HepG2 (cell line): ENCODE data around the gene PRKAR2A. TPM values are rescaled to one million over a fixed set of nuclear protein-coding genes. Genes with fewer than 3 reads are reported as not detected.

ENCODE experiments used
- ERF ChIP-seq: IDR thresholded peaks from 2 replicates; pipeline ENCODE4 v1.6.1; 2018; ENCODE audit warnings: missing biosample characterization, missing genetic modification reagents
- FOXJ3 ChIP-seq: sonication (generic); formaldehyde crosslinking; IDR thresholded peaks from 2 replicates; pipeline ENCODE4 v1.4.0; 2020; ENCODE audit warnings: missing genetic modification reagents, mild to moderate bottlenecking, borderline replicate concordance
- FOXK1 ChIP-seq: sonication (generic); formaldehyde crosslinking; IDR thresholded peaks from 2 replicates; pipeline ENCODE4 v1.4.0; 2020; ENCODE audit warnings: low read depth, missing genetic modification reagents, borderline replicate concordance
- HNRNPUL1 ChIP-seq: fragments of 200-400 bp; formaldehyde crosslinking; IDR thresholded peaks from 2 replicates; pipeline ENCODE4 v1.6.1; 2017; ENCODE audit warnings: low read depth, mild to moderate bottlenecking, low read length, moderate library complexity
- MAZ ChIP-seq, 2 experiments: sonication (generic) in 1 of 2; formaldehyde crosslinking in 1 of 2; IDR thresholded peaks; 2 replicates each; pipeline versions ENCODE4 v1.5.0 to v1.6.1; 2012 to 2020; ENCODE audit warnings: low read depth in 2 of 2, mild to moderate bottlenecking in 2 of 2, borderline replicate concordance in 1 of 2, improper control_type of control experiment in 1 of 2, low read length in 1 of 2, missing genetic modification reagents in 1 of 2, moderate library complexity in 1 of 2
- MTA1 ChIP-seq: sonication (generic); formaldehyde crosslinking; IDR thresholded peaks from 2 replicates; pipeline ENCODE4 v1.4.0; 2020; ENCODE audit warnings: missing genetic modification reagents, mild to moderate bottlenecking, borderline replicate concordance
- NFATC3 ChIP-seq: sonication (generic); formaldehyde crosslinking; IDR thresholded peaks from 2 replicates; pipeline ENCODE4 v1.5.1; 2020; ENCODE audit warnings: mild to moderate bottlenecking, missing genetic modification reagents
- SOX13 ChIP-seq, 3 experiments: fragments of 450-650 bp in 1 of 3; sonication (generic) in 1 of 3; formaldehyde crosslinking in 1 of 3; IDR thresholded peaks in 2 of 3; conservative IDR thresholded peaks in 1 of 3; 2 replicates each; pipeline versions ENCODE4 v1.5.0 to v1.6.1; 2016 to 2020; ENCODE audit warnings: antibody characterized with exemption in 1 of 3, mild to moderate bottlenecking in 1 of 3, missing compliant biosample characterization in 1 of 3, missing genetic modification reagents in 1 of 3, moderate library complexity in 1 of 3
- SP4 ChIP-seq: sonication (generic); formaldehyde crosslinking; IDR thresholded peaks from 2 replicates; pipeline ENCODE4 v1.8.1; 2023; ENCODE audit warnings: mild to moderate bottlenecking, missing genetic modification reagents
- TARDBP ChIP-seq: sonication (generic); formaldehyde crosslinking; IDR thresholded peaks from 2 replicates; pipeline ENCODE4 v1.8.0; 2022; ENCODE audit warnings: mild to moderate bottlenecking, missing genetic modification reagents
- TGIF2 ChIP-seq: IDR thresholded peaks from 2 replicates; pipeline ENCODE4 v1.6.1; 2016; ENCODE audit warnings: control low read depth, missing compliant biosample characterization
- ZKSCAN8 ChIP-seq: IDR thresholded peaks from 2 replicates; pipeline ENCODE4 v1.6.1; 2016; ENCODE audit warnings: borderline replicate concordance, missing genetic modification reagents, missing compliant biosample characterization
- ZNF142 ChIP-seq: sonication (generic); formaldehyde crosslinking; IDR thresholded peaks from 2 replicates; pipeline ENCODE4 v1.4.0; 2020; ENCODE audit warnings: missing genetic modification reagents
- ZNF230 ChIP-seq: sonication (generic); formaldehyde crosslinking; IDR thresholded peaks from 2 replicates; pipeline ENCODE4 v1.4.0; 2020; ENCODE audit warnings: mild to moderate bottlenecking, missing genetic modification reagents
- ZNF260 ChIP-seq: sonication (generic); formaldehyde crosslinking; IDR thresholded peaks from 2 replicates; pipeline ENCODE4 v1.4.0; 2020; ENCODE audit warnings: missing genetic modification reagents, low read depth, mild to moderate bottlenecking, borderline replicate concordance
- ZNF460 ChIP-seq: sonication (generic); formaldehyde crosslinking; IDR thresholded peaks from 2 replicates; pipeline ENCODE4 v1.5.1; 2020; ENCODE audit warnings: missing genetic modification reagents, mild to moderate bottlenecking, borderline replicate concordance
- ZNF503 ChIP-seq: sonication (generic); formaldehyde crosslinking; IDR thresholded peaks from 2 replicates; pipeline ENCODE4 v1.4.0; 2020; ENCODE audit warnings: missing genetic modification reagents
- ZNF7 ChIP-seq: IDR thresholded peaks from 2 replicates; pipeline ENCODE4 v1.6.1; 2016; ENCODE audit warnings: missing biosample characterization, missing genetic modification reagents
- ZNF891 ChIP-seq: sonication (generic); formaldehyde crosslinking; IDR thresholded peaks from 2 replicates; pipeline ENCODE4 v1.5.0; 2020; ENCODE audit warnings: mild to moderate bottlenecking, missing genetic modification reagents
- polyA plus RNA-seq, 8 experiments: library from polyadenylated mRNA; depleted of rRNA in 3 of 8; stranded (reverse) in 7 of 8; unstranded in 1 of 8; fragments of >200 nt; fragmentation: Illumina TruSeq in 4 of 8; extraction: Trizol in 4 of 8; gene quantifications; 2 replicates each; pipeline versions ENCODE4 v1.2.1 to v1.2.3, GENCODE V29; 2011 to 2016; ENCODE audit warnings: low read depth in 4 of 8, missing spikeins in 1 of 8, mixed read lengths in 1 of 8; ENCODE audit not compliant: insufficient read depth in 1 of 8
- total RNA-seq, 5 experiments: library from RNA; depleted of rRNA; stranded (reverse); fragments of >200 nt; fragmentation: Illumina TruSeq; extraction: Trizol; gene quantifications; 2 replicates each; pipeline ENCODE4 v1.2.3, GENCODE V29; 2016; ENCODE audit warnings: low read depth in 1 of 5

Gene PRKAR2A
- total and polyA plus RNA-seq, 2 of the 13 experiments (the other 11 are each of a cell fraction or from before 2014, with no cell fraction given): 11.8 to 29.2 TPM

GRCh38 chr3:48847504-48848423 is at the start of gene PRKAR2A (continued):
- TF ChIP-seq ZNF142 (CRISPR knock-in tag) (peak; percentile 88), TARDBP (peak; percentile 62), ZNF230 (no peak), SP4 (peak; percentile 45), ZNF260 (CRISPR knock-in tag) (no peak), ZNF891 (CRISPR knock-in tag) (0 out of 2 replicates have a peak, but pooled peaks have one; percentile 12), ZNF7 (no peak), SOX13 (IDR thresholded peaks at IDR 0.05) (no peak), SOX13 (CRISPR knock-in tag; conservative IDR thresholded peaks at IDR 0.05 in 1 of 2, IDR thresholded peaks at IDR 0.05 in 1 of 2) (no peak), TGIF2 (CRISPR knock-in tag) (peak; percentile 57; the same call in 1 of the 2 replicates), MTA1 (CRISPR knock-in tag) (no peak), FOXJ3 (CRISPR knock-in tag) (no peak), NFATC3 (CRISPR knock-in tag) (no peak), ERF (CRISPR knock-in tag) (no peak), HNRNPUL1 (no peak), ZNF460 (CRISPR knock-in tag) (no peak), ZKSCAN8 (CRISPR knock-in tag) (no peak), MAZ (IDR thresholded peaks at IDR 0.05; ENCODE audit: borderline replicate concordance, low read depth, low read length) (peak; percentile 25; the same call in 1 of the 2 replicates), MAZ (CRISPR knock-in tag; IDR thresholded peaks at IDR 0.05; ENCODE audit: low read depth) (peak; percentile 68; the same call in 1 of the 2 replicates), ZNF503 (CRISPR knock-in tag) (peak; percentile 56; the same call in 1 of the 2 replicates), FOXK1 (CRISPR knock-in tag) (no peak)
